HG03442 (cell line): ENCODE data around the gene CDK4.

Source experiments
- ATAC-seq: cut with Tn5 transposase; IDR thresholded peaks from one replicate; pipeline ENCODE4 v1.9.1; 2021; ENCODE audit warnings: mild to moderate bottlenecking, moderate library complexity; ENCODE audit not compliant: unreplicated experiment

The CDK4 gene

DNA sequence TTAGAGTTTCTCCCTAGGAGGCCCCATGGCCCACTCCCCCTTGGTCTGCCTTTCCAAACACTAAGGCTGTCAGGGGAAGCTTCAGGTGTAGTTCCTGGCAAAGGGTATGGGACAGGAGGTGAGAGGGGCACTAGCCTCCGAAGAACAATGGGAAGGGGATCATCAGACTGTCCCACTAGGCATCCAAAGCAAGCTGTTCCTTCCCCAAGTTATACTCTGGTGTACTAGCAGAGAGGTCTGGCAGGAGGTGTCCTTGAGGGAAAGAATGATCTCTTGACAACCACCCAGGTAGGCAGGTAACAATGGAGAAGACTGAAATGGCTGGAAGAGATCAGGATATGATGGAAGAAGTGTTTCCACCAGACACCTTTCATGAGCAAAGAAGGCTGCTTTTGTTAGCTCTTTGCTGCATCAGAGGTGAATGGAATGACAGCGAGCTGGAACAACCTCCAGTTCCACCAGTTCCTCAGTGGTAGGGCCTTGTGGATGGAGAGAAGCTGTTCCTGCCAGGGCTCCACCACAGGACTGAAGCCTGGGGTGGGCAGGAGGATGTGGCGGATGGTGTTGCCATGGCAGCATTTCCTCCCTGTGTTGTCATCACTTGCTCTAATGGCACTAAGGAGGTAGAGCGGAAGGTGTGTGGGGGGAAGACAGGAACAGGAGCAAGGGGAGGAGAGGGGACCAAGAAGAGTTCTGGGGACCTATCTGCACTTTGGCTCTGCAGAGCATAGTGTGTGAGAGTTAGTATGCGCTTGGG, 11.3 kb downstream of the CDK4 start:
- peak; percentile 47 for ATAC-seq

DNA sequence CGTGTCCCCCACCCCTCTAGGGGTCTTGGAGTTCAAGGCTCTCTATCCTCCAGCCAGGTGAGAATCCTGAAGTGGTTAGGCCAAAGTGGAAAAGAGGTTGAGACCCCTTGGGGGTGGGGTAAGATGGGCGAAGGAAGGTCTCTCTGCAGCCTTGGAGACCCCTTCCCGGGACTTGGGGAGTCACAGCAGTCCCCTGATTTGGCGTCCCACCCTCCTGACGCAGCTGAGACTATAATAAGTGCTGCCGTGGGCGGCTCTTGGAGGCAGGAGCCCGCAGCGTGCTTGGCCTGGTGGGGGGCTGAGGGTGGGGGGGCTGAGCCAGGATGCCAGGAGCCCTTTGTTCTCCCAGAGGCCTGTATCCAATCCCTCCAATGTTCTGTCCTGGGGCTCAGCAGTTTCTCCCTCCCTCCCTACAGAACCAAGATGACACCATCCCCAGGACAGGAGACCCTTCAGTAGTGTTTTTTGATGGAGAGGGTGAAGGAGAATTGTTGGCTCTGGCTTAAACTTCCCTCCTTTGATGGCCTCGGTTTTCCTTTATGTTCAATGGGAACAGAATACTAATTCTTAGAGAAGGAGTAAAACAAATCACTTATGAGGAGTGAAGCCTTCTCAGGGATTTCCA, 12.1 kb downstream of the CDK4 start:
- ATAC-seq = no peak

DNA sequence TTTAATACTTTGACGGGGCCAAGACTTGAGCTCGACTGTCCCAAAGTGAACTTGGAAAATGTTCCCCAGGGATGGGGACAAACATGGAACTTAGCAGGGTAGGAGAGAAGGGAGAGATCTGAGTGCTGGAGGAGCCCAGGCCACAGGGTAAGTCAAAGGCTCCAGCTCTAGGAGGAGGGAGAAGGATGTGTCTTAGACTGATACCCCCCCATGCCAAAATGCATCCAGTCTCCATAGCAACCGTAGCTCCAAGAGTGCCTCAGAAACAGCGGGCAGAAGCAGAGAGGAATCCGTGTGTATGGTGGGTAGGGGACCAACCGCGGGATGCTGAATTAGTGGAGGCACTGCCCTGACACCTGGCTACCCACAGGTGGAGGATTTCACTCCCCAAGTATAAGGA, 12.7 kb downstream of the CDK4 start:
- ATAC-seq = no peak

DNA sequence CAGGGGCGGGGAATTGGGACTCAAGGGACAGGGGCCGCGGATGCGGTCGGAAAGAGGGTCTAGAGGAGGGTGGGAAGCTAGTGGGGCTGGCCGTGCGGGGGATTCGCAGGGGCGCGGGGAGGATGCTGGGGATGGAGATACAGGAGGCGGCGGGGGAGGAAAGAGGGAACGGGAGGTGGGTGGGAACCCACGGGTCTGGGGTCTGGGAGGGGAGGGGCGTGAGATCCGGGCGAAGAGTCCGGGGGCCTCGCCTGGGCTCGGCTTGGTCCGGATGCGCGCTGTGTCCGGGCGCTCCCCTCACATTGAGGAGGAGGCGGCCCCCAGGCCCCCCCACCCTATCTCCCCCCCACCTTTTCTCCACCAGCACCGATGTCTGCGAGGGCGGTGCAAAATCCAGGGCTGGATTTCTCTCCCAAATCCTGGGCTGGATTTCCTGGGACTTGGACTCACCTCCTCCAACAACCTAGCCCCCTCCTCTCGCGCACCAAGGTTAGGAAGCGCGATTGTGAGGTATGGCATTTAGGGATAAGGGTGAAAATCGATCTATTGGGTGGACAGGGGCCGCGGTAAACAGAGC, 13.4 kb downstream of the CDK4 start, which contains the start of gene AGAP2:
TSS of gene AGAP2 (minus strand) at position 82 of the 577 bp plus-strand sequence. CDS start 496 bp downstream, outside the sequence.
- ATAC-seq = no peak

DNA sequence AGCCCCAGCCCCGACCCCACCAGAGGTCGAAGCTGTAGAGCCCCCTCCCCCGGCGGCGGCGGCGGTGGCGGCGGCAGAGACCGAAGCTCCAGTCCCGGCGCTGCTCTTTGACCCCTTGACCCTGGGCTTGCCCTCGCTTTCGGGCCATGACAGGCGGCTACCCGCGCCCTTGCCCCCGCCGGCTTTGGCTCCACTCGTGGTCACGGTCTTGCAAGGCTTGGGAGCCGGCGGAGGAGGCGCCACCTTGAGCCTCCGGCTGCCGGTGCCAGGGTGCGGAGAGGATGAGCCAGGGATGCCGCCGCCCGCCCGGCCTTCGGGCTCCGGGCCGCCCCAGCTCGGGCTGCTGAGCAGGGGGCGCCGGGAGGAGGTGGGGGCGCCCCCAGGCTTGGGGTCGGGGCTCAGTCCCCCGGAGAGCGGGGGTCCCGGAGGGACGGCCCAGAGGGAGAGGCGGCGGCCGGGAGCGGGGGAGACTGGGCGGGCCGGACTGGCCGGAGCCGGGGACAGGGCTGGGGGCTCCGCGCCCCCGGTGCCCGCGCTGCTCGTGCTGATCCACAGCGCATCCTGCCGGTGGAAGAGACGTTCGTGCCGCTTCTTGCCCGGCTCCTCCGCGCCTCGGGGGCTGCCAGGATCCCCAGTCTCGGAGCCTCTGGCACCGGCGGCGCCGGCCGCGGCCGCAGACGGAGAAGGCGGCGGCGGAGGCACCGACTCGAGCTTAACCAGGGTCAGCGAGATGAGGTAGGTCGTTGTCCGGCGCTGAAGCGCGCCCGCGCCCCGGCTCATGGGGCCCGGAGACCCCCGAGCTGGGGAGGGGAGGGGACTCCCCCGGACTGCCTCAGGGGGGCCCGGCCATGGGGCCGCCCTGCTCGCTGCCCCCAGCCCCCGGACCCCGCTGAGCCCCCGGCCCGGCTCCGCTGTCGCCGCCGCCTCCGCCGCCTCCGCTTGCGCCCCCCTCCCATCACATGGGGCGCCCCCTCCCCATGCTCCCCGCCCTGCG, 14.3 kb downstream of the CDK4 start:
- ATAC-seq = no peak

DNA sequence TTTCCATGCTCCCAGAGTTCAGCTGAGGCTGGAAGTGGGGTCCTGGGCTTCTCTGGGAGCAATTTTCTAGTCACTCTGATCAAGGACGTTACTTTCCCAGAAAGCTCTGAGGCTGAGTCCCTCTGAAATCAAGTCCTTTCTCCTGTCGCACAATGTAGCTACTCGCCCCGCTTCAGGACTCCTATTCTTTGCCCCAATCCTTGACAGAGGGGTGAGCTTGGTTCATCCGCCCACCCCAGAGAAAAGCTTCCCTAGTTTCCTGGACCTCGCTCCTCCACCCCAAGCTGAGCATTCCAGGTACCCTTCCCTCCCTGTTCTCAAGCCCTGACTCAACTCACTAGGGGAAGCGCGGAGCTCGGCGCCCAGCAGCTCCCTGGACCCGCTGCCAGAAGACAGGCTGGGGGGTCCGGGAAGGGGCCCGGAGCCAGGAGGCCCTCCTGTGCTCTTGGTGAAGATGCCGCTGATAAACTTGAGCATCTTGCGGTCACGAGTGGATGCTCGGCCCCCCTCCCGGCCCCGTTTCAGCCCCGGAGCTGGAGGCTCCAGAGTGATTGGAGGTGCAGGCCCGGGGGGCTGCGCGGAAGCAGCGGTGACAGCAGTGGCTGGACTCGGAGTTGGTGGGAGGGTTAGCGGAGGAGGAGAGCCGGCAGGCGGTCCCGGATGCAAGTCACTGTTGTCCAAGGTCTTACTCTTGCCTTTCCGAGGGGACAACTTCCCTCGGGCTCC, 15.2 kb downstream of the CDK4 start:
- no peak for ATAC-seq

DNA sequence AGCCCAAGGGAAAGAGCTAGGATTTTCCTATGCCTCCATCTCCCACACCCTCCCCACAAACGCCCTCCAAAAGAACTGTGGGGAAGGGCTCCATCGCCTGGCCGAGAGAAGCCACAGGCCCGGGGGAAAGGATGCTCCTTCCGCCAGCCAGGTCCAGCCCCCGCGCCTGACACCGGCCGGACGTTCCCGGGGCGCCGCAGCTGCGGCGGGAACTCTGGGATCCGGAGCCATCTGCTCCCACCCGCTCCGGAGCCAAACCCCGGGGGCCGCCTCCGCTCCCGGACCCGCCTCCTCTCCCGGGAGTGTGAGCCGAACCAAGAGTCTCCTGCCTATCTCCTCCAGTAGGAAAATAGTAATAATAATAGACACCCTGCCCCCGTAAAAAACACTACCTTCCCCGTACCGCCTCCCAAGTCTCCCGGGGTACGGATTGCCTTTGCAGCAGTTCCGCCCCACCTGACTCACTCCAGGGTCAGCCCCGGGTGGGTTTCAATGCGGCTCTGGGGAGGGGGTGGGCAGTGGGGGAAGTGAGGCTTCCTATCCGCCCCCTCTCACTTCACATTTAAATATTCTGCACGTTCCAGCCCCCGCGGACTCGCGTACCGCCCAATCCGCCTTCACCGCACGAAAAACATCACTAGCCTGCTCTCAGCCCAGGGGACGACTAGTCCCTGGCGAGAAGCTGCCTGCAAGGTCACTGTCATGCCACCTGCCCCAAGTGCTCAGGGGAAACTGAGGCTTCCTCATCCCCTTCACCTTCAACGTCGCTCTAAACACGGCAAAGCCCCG, 16.0 kb downstream of the CDK4 start:
- ATAC-seq = no peak

DNA sequence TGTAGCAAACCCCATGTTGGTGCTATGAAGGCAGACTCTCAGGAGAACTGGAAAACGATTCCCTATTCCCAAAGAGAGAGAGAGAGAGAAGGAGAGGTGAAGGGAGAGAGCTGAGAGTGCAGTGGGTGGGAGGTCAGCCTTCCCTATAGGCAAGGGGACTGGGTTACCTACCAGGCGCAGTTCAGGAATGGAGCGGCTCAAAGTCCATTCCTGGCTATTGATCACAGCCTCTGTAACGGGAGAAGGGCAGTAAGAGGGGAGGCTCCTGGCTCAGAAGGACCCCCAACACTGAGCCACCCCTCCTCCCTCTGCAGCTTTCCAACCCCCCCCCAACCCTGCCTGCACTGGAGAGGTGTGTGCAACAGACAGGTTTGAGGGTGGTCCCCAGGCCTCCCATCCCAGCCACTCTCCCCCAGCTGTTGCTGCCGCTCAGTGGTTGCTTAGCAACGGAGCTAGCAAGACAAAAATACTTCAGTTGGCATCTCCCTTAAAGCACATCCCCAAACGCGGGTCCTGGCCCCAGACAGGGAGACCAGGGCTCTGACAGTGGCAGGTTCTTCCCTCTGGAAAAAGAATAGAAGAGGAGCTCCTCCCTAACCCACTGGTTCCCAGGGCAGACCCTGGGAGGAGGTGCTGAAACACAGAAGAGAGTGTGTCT, 16.8 kb downstream of the CDK4 start:
- no peak for ATAC-seq

DNA sequence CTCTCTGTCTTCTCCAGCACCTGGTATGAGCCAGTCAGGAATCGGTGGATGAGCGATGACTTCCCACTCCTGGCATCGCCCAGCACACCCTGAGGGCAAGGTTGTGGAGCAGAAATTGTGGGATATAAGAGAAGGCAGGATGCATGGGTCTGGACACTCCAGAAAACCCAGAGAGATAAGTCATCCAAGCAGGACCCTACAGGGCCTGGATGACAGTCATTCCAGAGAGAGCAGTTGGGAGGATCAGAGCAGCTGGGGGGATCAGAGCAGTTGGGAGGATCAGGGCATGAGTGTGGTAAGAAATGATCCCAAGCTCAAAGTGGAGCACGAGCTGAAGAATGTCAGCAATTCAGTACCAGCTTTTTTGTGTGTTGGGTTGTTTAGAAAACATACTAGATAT, 17.5 kb downstream of the CDK4 start:
- no peak for ATAC-seq

DNA sequence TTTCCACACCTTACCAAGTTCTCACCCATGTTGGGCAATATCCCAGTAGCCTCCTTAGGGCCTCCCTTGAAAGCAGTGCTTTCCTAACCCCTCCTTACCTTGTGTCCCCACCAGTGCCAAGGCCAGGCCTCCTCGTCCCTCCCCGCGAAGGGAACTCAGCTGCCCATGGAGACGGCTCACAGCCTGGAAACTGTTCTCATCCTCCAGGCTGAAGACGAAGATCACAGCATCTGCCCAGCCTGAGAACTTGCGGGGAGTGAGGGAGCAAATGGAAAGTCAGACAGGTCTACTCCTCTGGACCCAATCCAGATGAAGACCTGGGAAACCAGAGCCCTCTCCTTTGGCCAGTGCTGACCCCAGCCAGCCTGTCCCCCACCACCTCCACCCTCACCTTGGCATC, 18.2 kb downstream of the CDK4 start:
- ATAC-seq = no peak

DNA sequence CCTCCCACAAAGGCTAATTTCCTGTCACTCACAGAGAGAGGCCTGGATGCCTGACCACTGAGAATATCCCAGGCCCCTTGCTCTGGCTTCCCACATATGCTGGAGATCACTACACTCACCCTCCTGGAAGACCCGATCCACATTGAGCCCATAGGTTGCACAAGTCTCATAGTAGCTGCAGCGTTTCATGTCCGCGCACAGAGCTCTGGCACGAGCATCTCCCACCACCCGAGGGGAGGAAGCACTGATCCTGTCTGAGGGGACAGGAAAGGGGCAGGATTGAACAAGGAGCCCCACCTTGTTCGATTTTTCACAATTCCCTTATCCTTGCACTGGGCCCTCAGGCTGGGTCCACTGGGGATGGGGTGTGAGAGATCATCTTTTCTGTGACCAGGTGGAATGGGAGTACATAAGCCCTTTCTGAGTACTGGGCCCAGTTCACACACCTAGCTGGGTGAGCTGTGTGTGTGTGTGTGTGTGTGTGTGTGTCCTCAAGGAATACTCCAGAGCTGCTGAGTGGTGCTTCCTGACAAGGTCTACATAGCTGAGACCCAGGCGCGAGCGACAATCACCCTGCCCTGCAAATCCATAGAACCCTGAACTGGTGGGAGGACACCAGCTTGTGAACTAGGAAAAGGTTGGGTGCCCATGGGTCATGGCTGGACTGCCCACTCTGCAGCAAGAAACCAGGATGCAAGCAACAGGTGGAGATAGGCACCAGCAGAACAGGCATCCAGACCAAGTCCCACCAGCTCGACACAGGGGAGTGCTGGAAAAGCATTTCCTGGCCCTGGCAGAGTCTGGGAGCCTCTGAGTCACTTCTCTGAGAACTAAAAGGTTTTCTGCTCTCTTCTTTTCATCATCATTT, 19.1 kb downstream of the CDK4 start:
- no peak for ATAC-seq

DNA sequence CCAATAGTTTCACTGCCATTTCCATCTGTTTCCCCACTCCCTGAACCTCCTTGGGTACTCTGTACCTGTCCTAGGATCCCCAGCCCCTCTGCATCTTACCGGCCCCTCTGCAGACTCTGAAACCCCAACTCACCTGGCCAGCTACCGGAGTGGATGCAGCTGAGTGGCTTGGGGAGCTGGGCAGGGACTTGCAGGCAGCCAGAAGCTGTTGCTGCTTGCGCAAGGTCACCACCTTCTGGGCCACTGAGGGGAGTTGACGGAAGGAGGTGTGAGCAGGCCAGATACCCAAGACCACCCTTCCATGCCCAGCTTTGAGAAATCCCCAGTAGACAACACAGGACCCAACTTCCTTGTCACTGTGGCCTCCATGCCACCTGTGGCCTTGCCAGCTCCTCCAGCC, 19.8 kb downstream of the CDK4 start:
- ATAC-seq = no peak

DNA sequence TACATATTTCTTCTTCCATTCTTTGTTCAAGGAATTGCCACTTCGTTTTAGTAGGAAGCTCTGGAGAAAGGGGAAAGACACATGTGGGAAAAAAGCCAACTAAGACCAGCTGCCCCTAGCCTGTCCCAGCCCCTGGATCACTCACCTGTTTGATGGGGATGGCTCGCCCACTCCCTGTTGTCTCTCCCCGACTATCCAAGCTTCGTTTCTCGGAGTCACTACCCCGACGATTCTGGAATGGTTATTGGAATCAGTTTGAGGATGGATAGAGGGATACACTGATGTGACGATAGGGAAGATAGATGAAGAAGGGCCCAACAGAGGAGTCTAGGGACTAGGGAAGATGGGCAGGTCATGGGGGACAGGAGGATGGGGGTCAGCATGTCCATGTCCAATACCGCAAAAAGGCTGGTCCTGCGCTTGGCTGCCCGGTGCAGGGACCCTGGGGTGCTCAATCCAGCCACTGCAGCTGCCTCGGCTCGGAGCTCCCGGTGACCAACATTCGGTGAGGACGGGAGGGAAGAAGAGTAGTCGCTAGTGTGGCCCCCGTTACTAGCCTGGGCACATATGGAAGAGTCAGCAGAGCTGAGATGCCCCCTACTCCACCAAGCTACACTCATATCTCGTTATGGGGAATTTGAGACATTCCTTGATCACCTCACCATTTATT, 20.6 kb downstream of the CDK4 start:
- no peak for ATAC-seq

DNA sequence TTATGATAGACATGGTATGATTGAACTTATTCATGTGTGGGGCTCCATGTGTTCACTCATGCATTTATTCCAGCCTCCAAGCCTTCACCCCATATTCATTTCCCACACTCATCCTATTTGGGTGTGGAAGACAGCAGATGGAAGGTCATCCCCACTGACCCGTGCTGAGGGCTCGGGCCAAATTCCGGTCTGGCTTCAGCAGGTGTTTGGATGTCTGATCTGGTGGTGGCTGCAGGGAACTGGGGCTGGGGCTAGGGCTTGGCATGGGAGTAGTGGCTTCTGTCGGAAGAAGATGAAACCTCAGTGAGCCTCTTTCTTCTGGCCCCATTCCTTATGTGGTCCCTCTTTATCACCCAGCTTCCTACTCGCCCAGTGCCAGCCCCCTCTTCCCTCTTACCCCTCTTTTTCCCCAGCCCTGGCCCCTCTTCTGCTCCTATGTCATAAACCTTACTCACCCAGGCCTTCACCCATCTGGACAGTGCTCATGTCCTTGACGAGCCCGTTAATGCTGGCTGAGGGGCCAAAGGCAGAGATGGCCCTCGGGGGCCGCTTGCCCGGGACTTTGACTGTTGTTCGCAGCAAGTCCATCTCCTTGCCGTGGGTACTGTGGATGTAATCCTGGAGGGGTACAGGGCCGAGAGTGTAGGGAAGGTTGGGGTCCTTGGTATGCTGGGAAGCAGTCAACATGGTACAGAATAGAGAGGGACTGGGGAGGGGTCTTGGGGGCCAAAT, 21.6 kb downstream of the CDK4 start:
- ATAC-seq = no peak

DNA sequence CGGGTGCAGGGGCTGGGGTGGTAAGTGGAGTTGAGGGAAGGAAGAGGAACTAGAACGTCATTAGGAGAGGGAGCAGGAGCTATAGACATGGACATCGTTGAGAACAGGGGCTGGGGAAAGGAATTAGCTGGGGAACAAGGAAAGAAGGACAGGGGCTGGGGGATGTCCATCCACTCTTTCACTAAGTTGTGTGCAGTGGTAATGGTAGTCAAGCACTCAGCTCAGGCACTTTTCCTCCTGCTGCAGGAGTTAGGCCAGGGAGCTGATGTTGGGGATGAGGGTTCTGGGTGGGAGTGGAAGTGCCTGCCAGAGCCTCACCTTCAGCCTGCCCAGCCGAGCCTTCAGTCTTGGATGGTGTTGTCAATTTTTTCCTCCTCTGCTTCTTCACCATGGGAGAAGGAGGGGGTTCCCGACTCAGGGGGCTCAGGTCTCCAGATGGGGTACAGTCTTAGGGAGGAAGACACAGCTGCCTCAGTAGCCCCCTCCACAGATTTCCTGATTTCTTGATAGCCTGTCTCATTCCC, 22.7 kb downstream of the CDK4 start:
- ATAC-seq = no peak

DNA sequence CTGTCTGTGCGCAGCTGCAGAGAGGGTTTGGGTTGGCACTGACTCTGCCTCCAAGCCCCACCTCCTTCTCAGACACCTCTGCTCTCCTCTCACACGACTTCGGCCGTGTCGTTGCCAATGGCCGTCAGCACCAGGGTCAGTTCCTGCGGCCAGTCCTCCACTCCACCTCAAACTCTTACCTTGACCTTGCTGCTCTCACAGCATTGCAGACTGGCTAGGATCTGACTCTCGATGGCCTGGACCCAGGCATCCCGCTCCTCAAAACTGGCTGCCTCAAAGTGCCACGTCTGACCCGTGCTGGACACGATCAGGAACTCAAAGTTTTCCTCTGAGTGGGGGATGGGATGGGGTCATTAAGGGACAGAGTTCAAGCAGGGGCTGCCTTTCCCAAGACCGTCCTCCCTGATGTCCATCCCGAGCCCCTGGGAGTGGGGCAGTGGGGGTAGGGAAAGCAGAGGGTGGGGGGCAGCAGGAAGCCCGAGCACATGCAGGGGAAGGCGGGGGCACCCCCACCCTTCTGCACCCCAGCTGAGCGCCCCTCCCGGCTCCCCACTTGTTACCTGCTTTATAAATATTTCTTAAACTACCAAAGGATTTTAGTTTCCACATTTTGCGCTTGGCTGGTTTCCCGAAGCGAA, 24.2 kb downstream of the CDK4 start:
- ATAC-seq = no peak
